ENCODE measurements around the gene ABLIM2. TPM values are rescaled to one million over a fixed set of nuclear protein-coding genes. Genes with fewer than 3 reads are reported as not detected.

ABLIM2 gene
- total and polyA plus RNA-seq, 2 experiments from 2014 or later: 1.5 to 4.3 TPM

DNA sequence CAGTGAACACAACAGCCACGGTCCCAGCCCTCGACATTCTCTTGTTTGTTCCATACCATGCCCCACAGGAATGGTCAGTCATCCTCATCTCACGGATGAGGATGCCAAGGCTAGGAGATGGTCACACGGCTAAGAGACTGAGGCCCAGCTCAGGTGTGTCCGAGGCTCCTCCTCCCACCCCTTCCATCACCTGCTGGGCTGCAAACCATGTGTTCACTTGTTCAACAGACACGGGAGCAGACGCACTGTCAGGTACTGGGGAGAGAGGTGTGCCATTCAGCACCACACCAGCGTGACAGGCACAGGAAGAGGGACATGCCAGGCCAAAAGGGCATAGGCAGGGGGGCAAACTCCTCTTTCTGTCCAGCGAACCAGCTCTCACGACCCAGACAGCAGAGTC is 45.9 kb downstream of the ABLIM2 start:
- H3K27me3 Mint-ChIP-seq (ENCODE audit: insufficient read depth, low read depth, poor library complexity): peaks cover 22% of the 10 kb centered on the region

More for the DNA sequence above, 45.9 kb downstream of the ABLIM2 start:
- Histone ChIP-seq H3K79me2 (replicated peaks; ENCODE audit: insufficient read depth) (no peaks in the 10 kb centered on the region), H3K4me3 (no peak overlapping the region), H3K4me1 (ENCODE audit: insufficient read depth) (peaks cover 26% of the 10 kb centered on the region), H2AFZ (no peak overlapping the region), H3K4me2 (no peak overlapping the region), H3K27me3 (ENCODE audit: insufficient read depth) (no peaks in the 10 kb centered on the region), H3K9me2 (ENCODE audit: insufficient read depth) (peaks cover 2% of the 10 kb centered on the region; the same call in 1 of the 2 replicates), H3F3A (replicated peaks; ENCODE audit: low read depth) (no peaks in the 10 kb centered on the region), H3K36me3 (ENCODE audit: insufficient read depth) (no peaks in the 10 kb centered on the region), H3K27ac (ENCODE audit: low read depth) (no peak overlapping the region), H4K20me1 (replicated peaks; ENCODE audit: insufficient read depth) (no peaks in the 10 kb centered on the region)
- Mint-ChIP-seq H3K36me3 (ENCODE audit: low read depth) (peaks cover 4% of the 10 kb centered on the region; the same call in 1 of the 3 replicates), H3K9me3 (peaks cover 4% of the 10 kb centered on the region; the same call in 1 of the 3 replicates), H3K27ac (peak overlapping the region; percentile 70; the same call in 1 of the 2 replicates), H3K4me3 (no peak overlapping the region), H3K4me1 (peaks cover 33% of the 10 kb centered on the region)
- ATAC-seq (no peak), DNase-seq (ENCODE audit: low spot score) (no peak)
- TF ChIP-seq CREB1 (CRISPR knock-in tag; IDR thresholded peaks at IDR 0.05; ENCODE audit: low read depth): no peak
- TF ChIP-seq EZH2 (IDR thresholded peaks at IDR 0.05; ENCODE audit: low read depth, unreplicated experiment): no peak
- no peak for TF ChIP-seq EZH2phosphoT487 (IDR thresholded peaks at IDR 0.05; ENCODE audit: unreplicated experiment)
- no peak for TF ChIP-seq ZNF462 (CRISPR knock-in tag; IDR thresholded peaks at IDR 0.05)
- TF ChIP-seq, protein P1, sequence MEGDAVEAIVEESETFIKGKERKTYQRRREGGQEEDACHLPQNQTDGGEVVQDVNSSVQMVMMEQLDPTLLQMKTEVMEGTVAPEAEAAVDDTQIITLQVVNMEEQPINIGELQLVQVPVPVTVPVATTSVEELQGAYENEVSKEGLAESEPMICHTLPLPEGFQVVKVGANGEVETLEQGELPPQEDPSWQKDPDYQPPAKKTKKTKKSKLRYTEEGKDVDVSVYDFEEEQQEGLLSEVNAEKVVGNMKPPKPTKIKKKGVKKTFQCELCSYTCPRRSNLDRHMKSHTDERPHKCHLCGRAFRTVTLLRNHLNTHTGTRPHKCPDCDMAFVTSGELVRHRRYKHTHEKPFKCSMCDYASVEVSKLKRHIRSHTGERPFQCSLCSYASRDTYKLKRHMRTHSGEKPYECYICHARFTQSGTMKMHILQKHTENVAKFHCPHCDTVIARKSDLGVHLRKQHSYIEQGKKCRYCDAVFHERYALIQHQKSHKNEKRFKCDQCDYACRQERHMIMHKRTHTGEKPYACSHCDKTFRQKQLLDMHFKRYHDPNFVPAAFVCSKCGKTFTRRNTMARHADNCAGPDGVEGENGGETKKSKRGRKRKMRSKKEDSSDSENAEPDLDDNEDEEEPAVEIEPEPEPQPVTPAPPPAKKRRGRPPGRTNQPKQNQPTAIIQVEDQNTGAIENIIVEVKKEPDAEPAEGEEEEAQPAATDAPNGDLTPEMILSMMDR (conservative IDR thresholded peaks at IDR 0.05; ENCODE audit: low read depth in 2 of 2): no peak
- TF ChIP-seq POLR2AphosphoS5 (IDR thresholded peaks at IDR 0.05; ENCODE audit: low read depth): no peak
- no peak for TF ChIP-seq ZNF114 (CRISPR knock-in tag; IDR thresholded peaks at IDR 0.05)
- no peak for TF ChIP-seq NANOG (IDR thresholded peaks at IDR 0.05; ENCODE audit: borderline replicate concordance)
- TF ChIP-seq JUNB (IDR thresholded peaks at IDR 0.05; ENCODE audit: unreplicated experiment): no peak
- TF ChIP-seq ZNF331 (CRISPR knock-in tag; IDR thresholded peaks at IDR 0.05; ENCODE audit: low read depth): no peak
- TF ChIP-seq REST (IDR thresholded peaks at IDR 0.05; ENCODE audit: unreplicated experiment): no peak
- no peak for TF ChIP-seq ETS1 (IDR thresholded peaks at IDR 0.05)
- TF ChIP-seq STAT1 (IDR thresholded peaks at IDR 0.05; ENCODE audit: unreplicated experiment): no peak
